A549 (cell line): Measurements from ENCODE around the gene ARHGAP23.
"Not testable (repeated sequence)": the region's sequence is repeated elsewhere in the genome, so short reads cannot be mapped to it uniquely, and the experiment has no call there.

Source experiments
- JUN ChIP-seq, 2 experiments: fragments of >200 bp; sonication (Bioruptor Twin); formaldehyde crosslinking; IDR thresholded peaks; 2 replicates in 1 of 2; 3 replicates in 1 of 2; pipeline ENCODE4 v1.6.1; 2016 to 2017
- RFX5 ChIP-seq: fragments of 450-650 bp; IDR thresholded peaks from 2 replicates; pipeline ENCODE4 v1.7.1; 2014; ENCODE audit warnings: antibody characterized with exemption, mild to moderate bottlenecking, moderate library complexity
- TF ChIP-seq, protein P1 (sequence below): fragments of 250-450 bp; sonication (Bioruptor Pico); IDR thresholded peaks from 2 replicates; pipeline ENCODE4 v1.5.0; 2021; ENCODE audit warnings: mild to moderate bottlenecking, moderate library complexity, borderline replicate concordance
- TF ChIP-seq, protein P2 (sequence below): IDR thresholded peaks from 2 replicates; pipeline ENCODE4 v1.6.1; 2012

DNA sequence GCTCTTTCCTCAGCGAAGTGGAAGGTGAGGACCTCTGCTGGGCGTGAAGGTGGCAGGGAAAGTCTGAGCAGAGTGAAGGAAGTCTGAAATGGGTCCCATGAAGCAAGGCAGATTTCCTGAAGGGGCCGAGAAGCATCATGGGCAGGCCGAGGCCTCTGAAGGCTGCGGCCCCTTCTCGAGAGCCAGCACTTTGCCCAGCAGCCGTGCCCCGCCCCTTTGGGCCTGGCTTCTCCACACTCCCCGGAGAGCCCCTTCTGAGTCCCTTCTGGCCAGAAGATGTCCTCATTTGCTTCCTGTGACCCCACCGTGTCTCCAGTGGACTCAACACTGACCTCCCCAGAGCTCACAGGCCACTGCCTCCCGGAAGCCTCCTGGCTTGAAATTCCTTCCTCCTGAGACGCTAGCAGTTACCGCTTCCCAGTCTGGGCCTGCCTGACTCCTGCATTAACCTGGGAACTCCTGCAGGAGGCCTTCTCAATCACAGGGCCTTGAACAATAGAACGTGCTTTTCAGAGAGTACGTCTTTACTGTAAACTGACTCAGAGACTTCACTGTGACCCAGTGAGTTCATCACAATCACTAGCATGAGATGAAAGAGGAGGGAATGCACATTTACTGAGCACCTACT is 75.1 kb downstream of the ARHGAP23 start:
- TF ChIP-seq RFX5; JUN (IDR thresholded peaks at IDR 0.05): not testable (repeated sequence)
- TF ChIP-seq, protein P1, sequence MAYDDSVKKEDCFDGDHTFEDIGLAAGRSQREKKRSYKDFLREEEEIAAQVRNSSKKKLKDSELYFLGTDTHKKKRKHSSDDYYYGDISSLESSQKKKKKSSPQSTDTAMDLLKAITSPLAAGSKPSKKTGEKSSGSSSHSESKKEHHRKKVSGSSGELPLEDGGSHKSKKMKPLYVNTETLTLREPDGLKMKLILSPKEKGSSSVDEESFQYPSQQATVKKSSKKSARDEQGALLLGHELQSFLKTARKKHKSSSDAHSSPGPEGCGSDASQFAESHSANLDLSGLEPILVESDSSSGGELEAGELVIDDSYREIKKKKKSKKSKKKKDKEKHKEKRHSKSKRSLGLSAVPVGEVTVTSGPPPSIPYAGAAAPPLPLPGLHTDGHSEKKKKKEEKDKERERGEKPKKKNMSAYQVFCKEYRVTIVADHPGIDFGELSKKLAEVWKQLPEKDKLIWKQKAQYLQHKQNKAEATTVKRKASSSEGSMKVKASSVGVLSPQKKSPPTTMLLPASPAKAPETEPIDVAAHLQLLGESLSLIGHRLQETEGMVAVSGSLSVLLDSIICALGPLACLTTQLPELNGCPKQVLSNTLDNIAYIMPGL: not testable (repeated sequence)
- TF ChIP-seq, protein P2, sequence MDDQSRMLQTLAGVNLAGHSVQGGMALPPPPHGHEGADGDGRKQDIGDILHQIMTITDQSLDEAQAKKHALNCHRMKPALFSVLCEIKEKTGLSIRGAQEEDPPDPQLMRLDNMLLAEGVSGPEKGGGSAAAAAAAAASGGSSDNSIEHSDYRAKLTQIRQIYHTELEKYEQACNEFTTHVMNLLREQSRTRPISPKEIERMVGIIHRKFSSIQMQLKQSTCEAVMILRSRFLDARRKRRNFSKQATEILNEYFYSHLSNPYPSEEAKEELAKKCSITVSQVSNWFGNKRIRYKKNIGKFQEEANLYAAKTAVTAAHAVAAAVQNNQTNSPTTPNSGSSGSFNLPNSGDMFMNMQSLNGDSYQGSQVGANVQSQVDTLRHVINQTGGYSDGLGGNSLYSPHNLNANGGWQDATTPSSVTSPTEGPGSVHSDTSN: not testable (repeated sequence)
